ENCODE measurements around the gene DNAJC1. TPM values are rescaled to one million over a fixed set of nuclear protein-coding genes. Genes with fewer than 3 reads are reported as not detected.

The DNAJC1 gene
- total and polyA plus RNA-seq, 2 of the 4 experiments (the other 2 are of a cell fraction): 12.7 to 13.3 TPM

- CTCF ChIA-PET: no interaction called here
- 60% methylated on average over 1 of the region's 5 CpGs; no CpG with 5 or more reads in 1 of the 2 experiments for WGBS, 2 experiments (ENCODE audit: extremely low coverage in 2 of 2, insufficient read length in 1 of 2)
- BruUV-seq (replicated peaks): no TSS peak
These were observed 103.8 kb downstream of the DNAJC1 start for GRCh38 chr10:21899736-21900135.

More at GRCh38 chr10:21899736-21900135, 103.8 kb downstream of the DNAJC1 start:
- H4K8ac ChIP-seq (ENCODE audit: low read depth in 2 of 2, low read length in 2 of 2): no peak overlapping the region
- no peak overlapping the region for H2BK20ac ChIP-seq (ENCODE audit: low read depth, low read length)
- no peak overlapping the region for H3K23ac ChIP-seq (ENCODE audit: low read depth, low read length)
- no peaks in the 10 kb centered on the region; a peak in 1 of 4 replicates for H3K79me1 ChIP-seq (ENCODE audit: low read depth in 1 of 2, low read length in 2 of 2)
- no peak overlapping the region for H3K9ac ChIP-seq (ENCODE audit: low read depth, low read length)
- no peak overlapping the region for H3K4me2 ChIP-seq (ENCODE audit: low read depth, low read length)
- H4K91ac ChIP-seq (ENCODE audit: insufficient read depth, low read depth, low read length): no peak overlapping the region
- intact Hi-C loops (cut with micrococcal nuclease) (no loop called here), dilution Hi-C loops (cut with HindIII; ENCODE audit: low sequenced_read_pairs, unreplicated experiment) (no loop called here), in situ Hi-C loops (cut with MboI; ENCODE audit: low sequenced_read_pairs) (no loop called here)
- H3K27me3 ChIP-seq (ENCODE audit: control insufficient read depth, insufficient read depth, low read length): no peaks in the 10 kb centered on the region
- H2BK15ac ChIP-seq (ENCODE audit: low read depth, low read length): no peak overlapping the region
- H2AK5ac ChIP-seq (ENCODE audit: low read depth, low read length): no peak overlapping the region
- no peak overlapping the region for H3K4me3 ChIP-seq (ENCODE audit: insufficient read depth, low read depth, low read length)
- no peak overlapping the region for H2BK5ac ChIP-seq (ENCODE audit: low read depth, low read length, poor library complexity, severe bottlenecking)
- H4K20me1 ChIP-seq (ENCODE audit: insufficient read depth, low read length): no peaks in the 10 kb centered on the region
- ATAC-seq (ENCODE audit: low read depth) (no peak), DNase-seq (peak; percentile 19)
- H3K36me3 ChIP-seq (ENCODE audit: control insufficient read depth, insufficient read depth, low read length): no peaks in the 10 kb centered on the region
- no peak overlapping the region for H3K27ac ChIP-seq (ENCODE audit: insufficient read depth, low read length)
- no peak overlapping the region for H3K56ac ChIP-seq (ENCODE audit: extremely low read depth, insufficient read depth, low read length)
- no peaks in the 10 kb centered on the region for H3K9me3 ChIP-seq (ENCODE audit: control insufficient read depth, insufficient read depth, low read length)
- H4K5ac ChIP-seq (ENCODE audit: low read depth, low read length): no peak overlapping the region
- H2AK9ac ChIP-seq (replicated peaks; ENCODE audit: low read depth, low read length, poor library complexity): no peak overlapping the region
- H3K9me1 ChIP-seq (ENCODE audit: insufficient read depth, low read length): no peaks in the 10 kb centered on the region
- H3K4ac ChIP-seq (ENCODE audit: low read depth, low read length): no peak overlapping the region
- no peak for TF ChIP-seq RFX5 (IDR thresholded peaks at IDR 0.05; ENCODE audit: low read depth, low read length)
- TF ChIP-seq MAFK (IDR thresholded peaks at IDR 0.05; ENCODE audit: low read depth, low read length): no peak
- no peak for TF ChIP-seq SMC3 (IDR thresholded peaks at IDR 0.05; ENCODE audit: low read depth, low read length)
- no peak for TF ChIP-seq POLR2A (IDR thresholded peaks at IDR 0.05; ENCODE audit: low read depth, low read length)
- TF ChIP-seq CEBPB (IDR thresholded peaks at IDR 0.05; ENCODE audit: low read depth, low read length): no peak
- no peak for TF ChIP-seq USF2 (IDR thresholded peaks at IDR 0.05; ENCODE audit: low read depth, low read length)
- TF ChIP-seq MAZ (IDR thresholded peaks at IDR 0.05; ENCODE audit: borderline replicate concordance, low read depth, low read length): no peak
- no peak overlapping the region for H2AFZ ChIP-seq (replicated peaks; ENCODE audit: low read length, poor library complexity)
- POLR2A ChIA-PET (ENCODE audit: unreplicated experiment): no interaction called here
- no peak overlapping the region for H2BK120ac ChIP-seq (ENCODE audit: low read depth, low read length)
- H3K18ac ChIP-seq (ENCODE audit: low read depth, low read length): no peak overlapping the region
- no peaks in the 10 kb centered on the region for H3K4me1 ChIP-seq (ENCODE audit: control insufficient read depth, insufficient read depth, low read length)
- no peak overlapping the region for H3K14ac ChIP-seq (replicated peaks; ENCODE audit: low read depth, low read length)

Data from IMR-90 (cell line).